Ascending aorta (tissue), 2 donors: Measurements from ENCODE around the gene CASZ1. TPM values are rescaled to one million over a fixed set of nuclear protein-coding genes. Genes with fewer than 3 reads are reported as not detected.
A peak's percentile ranks its signal among the peaks of the same experiment; 100 is the strongest.

ENCODE experiments used
- DNase-seq, 2 donors: peaks; one replicate each; pipeline ENCODE4 v3.0.0-alpha.2; 2019; ENCODE audit warnings: low spot score in 2 of 2
- H3K27ac ChIP-seq, 2 donors: fragments of 200-600 bp; sonication (generic); one replicate each; pipeline ENCODE4 v1.5.1; 2016 to 2017; ENCODE audit warnings: mild to moderate bottlenecking in 1 of 2
- H3K27me3 ChIP-seq: fragments of 200-600 bp; sonication (generic); one replicate; pipeline ENCODE4 v1.5.1; 2017
- H3K36me3 ChIP-seq, 2 donors: fragments of 200-600 bp; sonication (generic); one replicate each; pipeline ENCODE4 v1.5.1; 2016
- H3K4me1 ChIP-seq, 2 donors: fragments of 200-600 bp; sonication (generic); one replicate each; pipeline ENCODE4 v1.5.1; 2016 to 2017; ENCODE audit warnings: mild to moderate bottlenecking in 1 of 2
- H3K4me3 ChIP-seq, 2 donors: fragments of 200-600 bp; sonication (generic); one replicate each; pipeline ENCODE4 v1.5.1; 2016 to 2017; ENCODE audit warnings: mild to moderate bottlenecking in 1 of 2
- H3K9me3 ChIP-seq, 2 donors: fragments of 200-600 bp; sonication (generic); one replicate each; pipeline ENCODE4 v1.5.1; 2016
- intact Hi-C: fragments of 100-400 bp; cut with DNase I; formaldehyde crosslinking; loops from one replicate; pipeline ENCODE4 v1.15.1; 2023
- total RNA-seq: library from RNA; depleted of rRNA; stranded (reverse); fragments of >200 nt; gene quantifications from one replicate; pipeline ENCODE4 v1.1.0, GENCODE V29; 2016
- TF ChIP-seq, protein P1 (sequence below), 3 experiments: fragments of 200-600 bp in 2 of 3; fragments of 450-650 bp in 1 of 3; sonication (generic) in 2 of 3; IDR thresholded peaks; one replicate each; pipeline ENCODE4 v1.5.1; 2016 to 2019; ENCODE audit warnings: antibody characterized with exemption in 3 of 3, mild to moderate bottlenecking in 1 of 3, moderate library complexity in 1 of 3

CASZ1 gene
- total RNA-seq, 1 donor from 2014 or later, result 25.8 TPM

GRCh38 chr1:10728595-10729410 is 67.6 kb downstream of the CASZ1 start:
- TF ChIP-seq, protein P1, sequence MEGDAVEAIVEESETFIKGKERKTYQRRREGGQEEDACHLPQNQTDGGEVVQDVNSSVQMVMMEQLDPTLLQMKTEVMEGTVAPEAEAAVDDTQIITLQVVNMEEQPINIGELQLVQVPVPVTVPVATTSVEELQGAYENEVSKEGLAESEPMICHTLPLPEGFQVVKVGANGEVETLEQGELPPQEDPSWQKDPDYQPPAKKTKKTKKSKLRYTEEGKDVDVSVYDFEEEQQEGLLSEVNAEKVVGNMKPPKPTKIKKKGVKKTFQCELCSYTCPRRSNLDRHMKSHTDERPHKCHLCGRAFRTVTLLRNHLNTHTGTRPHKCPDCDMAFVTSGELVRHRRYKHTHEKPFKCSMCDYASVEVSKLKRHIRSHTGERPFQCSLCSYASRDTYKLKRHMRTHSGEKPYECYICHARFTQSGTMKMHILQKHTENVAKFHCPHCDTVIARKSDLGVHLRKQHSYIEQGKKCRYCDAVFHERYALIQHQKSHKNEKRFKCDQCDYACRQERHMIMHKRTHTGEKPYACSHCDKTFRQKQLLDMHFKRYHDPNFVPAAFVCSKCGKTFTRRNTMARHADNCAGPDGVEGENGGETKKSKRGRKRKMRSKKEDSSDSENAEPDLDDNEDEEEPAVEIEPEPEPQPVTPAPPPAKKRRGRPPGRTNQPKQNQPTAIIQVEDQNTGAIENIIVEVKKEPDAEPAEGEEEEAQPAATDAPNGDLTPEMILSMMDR (IDR thresholded peaks at IDR 0.05), result no peak
- no peak for DNase-seq
- Histone ChIP-seq H3K4me3 (no peak overlapping the region), H3K9me3 (no peaks in the 10 kb centered on the region), H3K27ac (no peak overlapping the region), H3K27me3 (no peaks in the 10 kb centered on the region), H3K36me3 (no peaks in the 10 kb centered on the region), H3K4me1 (peaks cover 0 to 22% of the 10 kb centered on the region in 2 donors)
- intact Hi-C loops, result loop anchor here (5.0 kb wide), 1 partner anchor 68 kb away; the partner anchor contains the start of gene CASZ1

GRCh38 chr1:10727751-10728232 is 68.7 kb downstream of the CASZ1 start:
- intact Hi-C loops, result loop anchor here (5.0 kb wide), 1 partner anchor 70 kb away; the partner anchor contains the start of gene CASZ1
- DNase-seq, result no peak

GRCh38 chr1:10726355-10726754 is 70.1 kb downstream of the CASZ1 start:
- TF ChIP-seq, protein P1 (IDR thresholded peaks at IDR 0.05), result no peak
- intact Hi-C loops, result loop anchor here (5.0 kb wide), 1 partner anchor 71 kb away; the partner anchor contains the start of gene CASZ1
- no peak overlapping the region for H3K4me3 ChIP-seq
- no peak overlapping the region for H3K27ac ChIP-seq
- H3K9me3 ChIP-seq, result no peaks in the 10 kb centered on the region
- DNase-seq, result peak in 1 of 2 donors; percentile 74
- H3K4me1 ChIP-seq, result peaks cover 0 to 22% of the 10 kb centered on the region in 2 donors
- H3K27me3 ChIP-seq, result no peaks in the 10 kb centered on the region
- no peaks in the 10 kb centered on the region for H3K36me3 ChIP-seq

More at GRCh38 chr1:10727751-10728232, 68.7 kb downstream of the CASZ1 start:
- H3K27ac ChIP-seq, result no peak overlapping the region
- H3K36me3 ChIP-seq, result no peaks in the 10 kb centered on the region
- no peaks in the 10 kb centered on the region for H3K27me3 ChIP-seq
- H3K4me1 ChIP-seq, result peaks cover 0 to 22% of the 10 kb centered on the region in 2 donors
- TF ChIP-seq, protein P1 (IDR thresholded peaks at IDR 0.05), result no peak
- H3K9me3 ChIP-seq, result no peaks in the 10 kb centered on the region
- no peak overlapping the region for H3K4me3 ChIP-seq

- H3K27ac ChIP-seq, result peak overlapping the region; percentile 35 to 76
- H3K27me3 ChIP-seq, result no peaks in the 10 kb centered on the region
- H3K36me3 ChIP-seq, result no peaks in the 10 kb centered on the region
- peaks cover 0 to 22% of the 10 kb centered on the region in 2 donors for H3K4me1 ChIP-seq
- intact Hi-C loops, result loop anchor here (2.0 to 5.0 kb wide), 2 partner anchors 30 to 72 kb away; partner anchors contain the start of gene CASZ1
- peak in 1 of 2 donors; percentile 73 for DNase-seq
- TF ChIP-seq, protein P1 (IDR thresholded peaks at IDR 0.05), result no peak
- H3K9me3 ChIP-seq, result no peaks in the 10 kb centered on the region
- H3K4me3 ChIP-seq, result no peak overlapping the region
Observed at GRCh38 chr1:10724948-10725847, 71.2 kb downstream of the CASZ1 start.

GRCh38 chr1:10724511-10724910 is 71.9 kb downstream of the CASZ1 start:
- no peaks in the 10 kb centered on the region for H3K9me3 ChIP-seq
- no peak for DNase-seq
- H3K4me1 ChIP-seq, result peaks cover 0 to 22% of the 10 kb centered on the region in 2 donors
- H3K36me3 ChIP-seq, result no peaks in the 10 kb centered on the region
- intact Hi-C loops, result loop anchor here (2.0 kb wide), 1 partner anchor 30 kb away; no protein-coding TSS in a partner anchor
- TF ChIP-seq, protein P1 (IDR thresholded peaks at IDR 0.05), result no peak
- H3K27me3 ChIP-seq, result no peaks in the 10 kb centered on the region
- H3K4me3 ChIP-seq, result no peak overlapping the region
- H3K27ac ChIP-seq, result peak overlapping the region; percentile 35 to 76
